SK-N-SH (cell line): Measurements from ENCODE around the gene LRRIQ3. TPM values are rescaled to one million over a fixed set of nuclear protein-coding genes. Genes with fewer than 3 reads are reported as not detected.

ENCODE experiments used
- CTCF ChIA-PET: fragments of 300-600, 350-600 bp; formaldehyde crosslinking; extraction: SDS; loops from one replicate; lab custom pipeline; 2021; lab: Yijun Ruan, JAX
- POLR2A ChIA-PET: fragments of 350-600 bp; sonication (Branson Sonifier 250); formaldehyde crosslinking; extraction: SDS; loops from one replicate; lab custom pipeline; 2020; ENCODE audit warnings: antibody characterized with exemption, inconsistent platforms; lab: Yijun Ruan, JAX
- DNase-seq: peaks from one replicate; pipeline ENCODE4 v3.0.0; 2012
- H2AFZ ChIP-seq: fragments of 200-600 bp; sonication (generic); 2 replicates; pipeline ENCODE4 v1.8.1; 2016; ENCODE audit warnings: antibody characterized with exemption, mild to moderate bottlenecking, low read depth
- H3F3A ChIP-seq: fragments of 200-600 bp; sonication (generic); replicated peaks from 2 replicates; pipeline ENCODE3; 2016; ENCODE audit warnings: antibody characterized with exemption, mild to moderate bottlenecking; ENCODE audit not compliant: insufficient read depth
- H3K27ac ChIP-seq, 2 experiments: fragments of 200-500 bp in 1 of 2; fragments of 200-600 bp in 1 of 2; sonication (Bioruptor generic) in 1 of 2; sonication (generic), shearing (Covaris generic) in 1 of 2; 2 replicates each; pipeline versions ENCODE4 v1.5.1 to v1.6.1; 2014 to 2016; ENCODE audit warnings: low read depth in 2 of 2, inconsistent platforms in 1 of 2, low read length in 1 of 2, mild to moderate bottlenecking in 1 of 2, mixed read lengths in 1 of 2
- H3K27me3 ChIP-seq: fragments of 200-600 bp; sonication (generic), shearing (Covaris generic); 2 replicates; pipeline ENCODE4 v1.6.1; 2016; ENCODE audit warnings: mixed run types; ENCODE audit not compliant: insufficient read depth
- H3K36me3 ChIP-seq, 2 experiments: fragments of 200-500 bp in 1 of 2; fragments of 200-600 bp in 1 of 2; sonication (Bioruptor generic) in 1 of 2; sonication (generic) in 1 of 2; replicated peaks in 1 of 2; 2 replicates each; pipeline versions ENCODE3 to v1.5.1; 2014 to 2016; ENCODE audit warnings: low read length in 1 of 2, mild to moderate bottlenecking in 1 of 2; ENCODE audit not compliant: insufficient read depth in 2 of 2, control insufficient read depth in 1 of 2
- H3K4me1 ChIP-seq, 2 experiments: fragments of 200-500 bp in 1 of 2; fragments of 200-600 bp in 1 of 2; sonication (Bioruptor generic) in 1 of 2; sonication (generic), shearing (Covaris generic) in 1 of 2; 2 replicates each; pipeline versions ENCODE4 v1.5.1 to v1.6.1; 2014 to 2016; ENCODE audit warnings: low read depth in 1 of 2, low read length in 1 of 2, mixed run types in 1 of 2; ENCODE audit not compliant: insufficient read depth in 2 of 2, control insufficient read depth in 1 of 2
- H3K4me2 ChIP-seq: fragments of 200-600 bp; sonication (generic), shearing (Covaris generic); 2 replicates; pipeline ENCODE4 v1.6.1; 2017; ENCODE audit warnings: mixed run types
- H3K4me3 ChIP-seq, 2 experiments: fragments of 200-500 bp in 1 of 2; fragments of 200-600 bp in 1 of 2; sonication (Bioruptor generic) in 1 of 2; sonication (generic), shearing (Covaris generic) in 1 of 2; 2 replicates each; pipeline versions ENCODE4 v1.5.1 to v1.8.1; 2014 to 2016; ENCODE audit warnings: low read depth in 2 of 2, inconsistent platforms in 1 of 2, low read length in 1 of 2, mild to moderate bottlenecking in 1 of 2, mixed read lengths in 1 of 2, moderate library complexity in 1 of 2
- H3K79me2 ChIP-seq: fragments of 200-600 bp; sonication (generic); 2 replicates; pipeline ENCODE4 v1.8.1; 2017; ENCODE audit warnings: mild to moderate bottlenecking; ENCODE audit not compliant: insufficient read depth
- H3K9ac ChIP-seq: fragments of 200-600 bp; sonication (generic); 2 replicates; pipeline ENCODE4 v1.6.1; 2017; ENCODE audit warnings: mixed run types
- H3K9me2 ChIP-seq: fragments of 200-600 bp; sonication (generic); 2 replicates; pipeline ENCODE4 v1.6.1; 2017; ENCODE audit warnings: mixed run types
- H3K9me3 ChIP-seq: fragments of 200-600 bp; sonication (generic); 2 replicates; pipeline ENCODE4 v1.6.1; 2017; ENCODE audit warnings: mixed run types, mild to moderate bottlenecking, moderate library complexity
- H4K20me1 ChIP-seq: fragments of 200-600 bp; sonication (generic); 2 replicates; pipeline ENCODE4 v1.6.1; 2017; ENCODE audit warnings: mild to moderate bottlenecking, mixed run types; ENCODE audit not compliant: insufficient read depth
- CHD2 ChIP-seq: fragments of 150-350 bp; IDR thresholded peaks from 2 replicates; pipeline ENCODE4 v1.6.1; 2018; ENCODE audit warnings: low read length; ENCODE audit not compliant: partially characterized antibody
- EZH2phosphoT487 ChIP-seq: fragments of 200-600 bp; sonication (generic); IDR thresholded peaks from 2 replicates; pipeline ENCODE4 v1.6.1; 2017; ENCODE audit warnings: low read depth, mixed run types, mild to moderate bottlenecking, antibody characterized with exemption, moderate library complexity, borderline replicate concordance
- FOSL2 ChIP-seq: IDR thresholded peaks from 2 replicates; pipeline ENCODE4 v1.4.0; 2012; ENCODE audit warnings: low read depth, mild to moderate bottlenecking, moderate library complexity, borderline replicate concordance
- GATA2 ChIP-seq: sonication (generic); formaldehyde crosslinking; IDR thresholded peaks from 2 replicates; pipeline ENCODE4 v1.5.0; 2020; ENCODE audit warnings: mild to moderate bottlenecking, missing genetic modification reagents
- IRF3 ChIP-seq: fragments of 150-350 bp; IDR thresholded peaks from 2 replicates; pipeline ENCODE4 v1.6.1; 2016; ENCODE audit warnings: mild to moderate bottlenecking, low read depth, low read length
- JUND ChIP-seq: IDR thresholded peaks from 2 replicates; pipeline ENCODE4 v1.4.0; 2012
- MAX ChIP-seq: IDR thresholded peaks from 2 replicates; pipeline ENCODE4 v1.4.0; 2012; ENCODE audit warnings: low read depth
- MEF2A ChIP-seq: IDR thresholded peaks from 2 replicates; pipeline ENCODE4 v1.4.0; 2012; ENCODE audit warnings: low read depth, borderline replicate concordance
- NFIC ChIP-seq: IDR thresholded peaks from 2 replicates; pipeline ENCODE4 v1.4.0; 2012; ENCODE audit warnings: borderline replicate concordance
- PBX3 ChIP-seq: IDR thresholded peaks from 2 replicates; pipeline ENCODE4; 2012
- POLR2AphosphoS5 ChIP-seq: IDR thresholded peaks from 2 replicates; pipeline ENCODE4 v1.6.1; 2012; ENCODE audit warnings: low read depth, low read length
- RAD21 ChIP-seq: IDR thresholded peaks from 2 replicates; pipeline ENCODE4 v1.6.1; 2012; ENCODE audit warnings: mild to moderate bottlenecking, low read length
- REST ChIP-seq: IDR thresholded peaks from 2 replicates; pipeline ENCODE4 v1.6.1; 2012; ENCODE audit warnings: mild to moderate bottlenecking, low read depth, low read length, moderate library complexity
- TAF1 ChIP-seq: IDR thresholded peaks from 2 replicates; pipeline ENCODE4 v1.6.1; 2012; ENCODE audit warnings: low read depth, mild to moderate bottlenecking, low read length, moderate library complexity, borderline replicate concordance
- TCF12 ChIP-seq: IDR thresholded peaks from 2 replicates; pipeline ENCODE4 v1.4.0; 2012
- TEAD4 ChIP-seq: IDR thresholded peaks from 2 replicates; pipeline ENCODE4 v1.4.0; 2012; ENCODE audit warnings: mild to moderate bottlenecking, borderline replicate concordance; ENCODE audit not compliant: insufficient read depth
- USF1 ChIP-seq: IDR thresholded peaks from 2 replicates; pipeline ENCODE4 v1.4.0; 2012; ENCODE audit warnings: low read depth, borderline replicate concordance
- polyA plus RNA-seq, 3 experiments: library from polyadenylated mRNA; depleted of rRNA; stranded (reverse); fragments of >200 nt; gene quantifications; 2 replicates each; pipeline ENCODE4 v1.2.3, GENCODE V29; 2012

The LRRIQ3 gene
- polyA plus RNA-seq, 1 of the 3 experiments (the other 2 are of a cell fraction): 0.56 TPM

- Histone ChIP-seq H3K4me1 (no peaks in the 10 kb centered on the region), H2AFZ (no peak overlapping the region), H3K4me3 (no peak overlapping the region), H4K20me1 (no peaks in the 10 kb centered on the region), H3K36me3 (no peaks in the 10 kb centered on the region), H3K79me2 (no peaks in the 10 kb centered on the region), H3K9ac (no peak overlapping the region), H3F3A (no peaks in the 10 kb centered on the region), H3K9me2 (no peaks in the 10 kb centered on the region), H3K27ac (no peak overlapping the region), H3K4me2 (no peak overlapping the region), H3K27me3 (no peaks in the 10 kb centered on the region), H3K9me3 (no peaks in the 10 kb centered on the region)
- DNase-seq: no peak
- TF ChIP-seq NFIC (no peak), MAX (no peak), MEF2A (no peak), EZH2phosphoT487 (no peak), REST (no peak), POLR2AphosphoS5 (no peak), TCF12 (no peak), PBX3 (no peak), TEAD4 (no peak), JUND (no peak), CHD2 (no peak), RAD21 (no peak), USF1 (no peak), FOSL2 (no peak), IRF3 (no peak), TAF1 (no peak), GATA2 (CRISPR knock-in tag) (no peak)
- ChIA-PET POLR2A (no interaction called here), CTCF (interaction anchor here (0.6 kb wide), 1 partner anchor 805 kb away, joined by 3 read pairs; no protein-coding TSS in a partner anchor)
Measured at GRCh38 chr1:74057719-74058118, 140.3 kb downstream of the LRRIQ3 start.
